Cortex of kidney (tissue), 1 donor: Measurements from ENCODE around the gene ADAMTS12.
"Not testable (repeated sequence)": the region's sequence is repeated elsewhere in the genome, so short reads cannot be mapped to it uniquely, and the experiment has no call there.

ENCODE experiments used
- DNase-seq: peaks from one replicate; lab custom pipeline; 2025; lab: John Stamatoyannopoulos, UW

ADAMTS12 gene

GRCh38 chr5:33906248-33906647, 14.5 kb upstream of the ADAMTS12 start:
- not testable (repeated sequence) for DNase-seq

- no peak for DNase-seq
Observed at GRCh38 chr5:33905381-33905780, 13.6 kb upstream of the ADAMTS12 start.

GRCh38 chr5:33903118-33903517, 11.3 kb upstream of the ADAMTS12 start:
- no peak for DNase-seq

- DNase-seq: no peak
Observed at GRCh38 chr5:33901156-33901555, 9.4 kb upstream of the ADAMTS12 start.

GRCh38 chr5:33894566-33894965, 2.8 kb upstream of the ADAMTS12 start:
- no peak for DNase-seq

GRCh38 chr5:33892620-33893137, 889 bp upstream of the ADAMTS12 start:
- DNase-seq: no peak

- DNase-seq: no peak
Observed at GRCh38 chr5:33891446-33891787, 373 bp downstream of the ADAMTS12 start.

GRCh38 chr5:33890131-33891032, 1.4 kb downstream of the ADAMTS12 start:
- no peak for DNase-seq

- no peak for DNase-seq
Observed at GRCh38 chr5:33888587-33888986, 3.2 kb downstream of the ADAMTS12 start.

GRCh38 chr5:33887268-33887667, 4.5 kb downstream of the ADAMTS12 start:
- DNase-seq: no peak

GRCh38 chr5:33886283-33886682, 5.5 kb downstream of the ADAMTS12 start:
- no peak for DNase-seq

GRCh38 chr5:33885679-33886078, 6.1 kb downstream of the ADAMTS12 start:
- DNase-seq: no peak

- DNase-seq: no peak
Observed at GRCh38 chr5:33883482-33883881, 8.3 kb downstream of the ADAMTS12 start.

GRCh38 chr5:33880319-33880718, 11.5 kb downstream of the ADAMTS12 start:
- no peak for DNase-seq

- no peak for DNase-seq
Observed at GRCh38 chr5:33877449-33877848, 14.3 kb downstream of the ADAMTS12 start.

GRCh38 chr5:33867241-33867640, 24.5 kb downstream of the ADAMTS12 start:
- no peak for DNase-seq

- not testable (repeated sequence) for DNase-seq
Observed at GRCh38 chr5:33859177-33859576, 32.6 kb downstream of the ADAMTS12 start.

GRCh38 chr5:33857037-33857436, 34.8 kb downstream of the ADAMTS12 start:
- DNase-seq: no peak

GRCh38 chr5:33855396-33855795, 36.4 kb downstream of the ADAMTS12 start:
- no peak for DNase-seq

GRCh38 chr5:33854733-33855151, 37.0 kb downstream of the ADAMTS12 start:
- DNase-seq: no peak

- no peak for DNase-seq
Observed at GRCh38 chr5:33852837-33853236, 39.0 kb downstream of the ADAMTS12 start.

GRCh38 chr5:33852319-33852718, 39.5 kb downstream of the ADAMTS12 start:
- DNase-seq: no peak

- no peak for DNase-seq
Observed at GRCh38 chr5:33850100-33850594, 41.6 kb downstream of the ADAMTS12 start.

GRCh38 chr5:33848554-33848953, 43.2 kb downstream of the ADAMTS12 start:
- no peak for DNase-seq
